Mononuclear cell (primary cell): ENCODE results near the gene NT5C3A. TPM values are rescaled to one million over a fixed set of nuclear protein-coding genes. Genes with fewer than 3 reads are reported as not detected.
"Not testable (repeated sequence)": the region's sequence is repeated elsewhere in the genome, so short reads cannot be mapped to it uniquely, and the experiment has no call there.

Source experiments
- H3K27me3 ChIP-seq: 2 replicates; pipeline ENCODE4 v1.6.0; 2011; ENCODE audit warnings: low read length, control low read depth; ENCODE audit not compliant: insufficient read depth
- H3K4me1 ChIP-seq: 2 replicates; pipeline ENCODE4 v1.5.1; 2011; ENCODE audit warnings: mild to moderate bottlenecking, low read length, control low read depth; ENCODE audit not compliant: insufficient read depth
- H3K4me3 ChIP-seq: 2 replicates; pipeline ENCODE4 v1.5.1; 2011; ENCODE audit warnings: mild to moderate bottlenecking, low read length, moderate library complexity
- H3K9me3 ChIP-seq: 2 replicates; pipeline ENCODE4 v1.5.1; 2011; ENCODE audit warnings: low read depth, mild to moderate bottlenecking, control low read depth, low read length
- total RNA-seq: library from RNA; depleted of rRNA; stranded (reverse); fragments of >200 nt; gene quantifications from one replicate; pipeline ENCODE4 v1.2.3, GENCODE V29; 2012

The NT5C3A gene
- total RNA-seq, 1 donor = 122 TPM

DNA sequence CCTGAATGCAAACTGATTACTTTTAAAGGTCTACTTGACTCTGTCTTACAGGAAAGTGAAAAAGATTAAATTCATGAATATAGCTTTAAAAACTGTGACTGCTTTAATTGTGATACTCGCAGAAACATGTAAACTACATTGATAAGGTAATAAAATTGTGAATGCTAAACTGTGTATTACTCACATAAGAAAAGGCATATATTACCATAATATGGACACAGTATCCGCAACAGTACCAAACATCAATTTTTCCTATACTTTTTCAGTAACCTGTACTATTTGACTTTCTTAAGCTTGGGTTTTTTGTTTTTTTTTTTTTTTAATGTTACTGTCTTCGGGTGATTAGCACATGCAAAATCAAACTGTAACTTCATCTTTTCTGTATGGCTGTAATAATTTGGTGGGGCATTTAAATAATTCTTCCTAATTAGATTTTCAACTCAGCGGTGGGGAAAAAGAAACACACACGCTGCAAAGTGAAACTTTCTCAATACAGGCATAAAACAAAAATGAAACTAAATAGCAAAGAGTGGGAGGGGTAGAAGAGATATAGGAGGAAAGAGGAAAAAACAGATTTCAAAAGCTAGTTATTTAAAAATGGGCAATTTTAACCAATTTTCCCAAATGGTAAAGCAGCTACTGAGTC is 23.2 kb downstream of the NT5C3A start:
- no peaks in the 10 kb centered on the region for H3K9me3 ChIP-seq
- H3K27me3 ChIP-seq = no peaks in the 10 kb centered on the region
- peak overlapping the region; percentile 37 for H3K4me3 ChIP-seq
- peaks cover 23% of the 10 kb centered on the region for H3K4me1 ChIP-seq

DNA sequence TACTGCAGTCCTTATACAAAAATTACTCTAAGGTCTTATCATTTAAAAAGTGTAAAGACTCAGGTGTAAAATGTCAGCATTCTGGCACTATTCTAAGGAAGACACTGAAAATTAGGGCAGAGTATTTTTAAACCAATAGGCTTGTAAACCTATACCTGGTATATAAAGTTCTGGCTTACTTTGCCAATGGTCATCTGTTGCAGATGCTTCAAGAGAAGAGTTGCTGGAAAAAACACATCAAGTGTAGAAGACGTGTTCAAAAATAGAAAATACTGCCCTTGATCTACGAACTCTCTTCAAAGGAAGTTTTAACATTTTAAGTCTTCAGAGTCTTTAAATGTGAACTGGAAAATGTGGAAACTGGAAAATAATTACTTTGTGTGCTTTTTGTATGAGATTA is 23.9 kb downstream of the NT5C3A start:
- H3K9me3 ChIP-seq = no peaks in the 10 kb centered on the region
- H3K4me1 ChIP-seq = peaks cover 22% of the 10 kb centered on the region
- H3K27me3 ChIP-seq = no peaks in the 10 kb centered on the region
- H3K4me3 ChIP-seq = no peak overlapping the region

DNA sequence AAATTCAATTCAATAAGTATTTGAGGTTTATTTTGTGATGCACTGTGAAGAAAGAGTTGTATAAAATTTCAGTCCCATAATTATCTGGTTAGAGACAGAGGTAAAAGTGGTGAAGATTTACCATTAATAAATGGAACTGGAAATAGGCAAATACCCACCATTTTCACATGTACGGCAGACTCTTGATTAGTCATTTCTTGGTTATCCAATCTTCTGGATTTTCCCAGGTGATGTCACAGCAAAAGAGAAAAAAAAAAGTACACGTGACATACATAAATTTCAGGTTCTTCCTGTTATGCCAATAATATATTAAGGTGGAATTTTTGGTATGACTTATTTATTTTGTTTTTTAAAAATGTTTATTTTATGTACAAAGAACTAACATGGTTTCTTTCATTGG is 26.8 kb downstream of the NT5C3A start:
- peaks cover 8% of the 10 kb centered on the region for H3K4me1 ChIP-seq
- no peaks in the 10 kb centered on the region for H3K27me3 ChIP-seq
- no peak overlapping the region for H3K4me3 ChIP-seq
- H3K9me3 ChIP-seq = no peaks in the 10 kb centered on the region

DNA sequence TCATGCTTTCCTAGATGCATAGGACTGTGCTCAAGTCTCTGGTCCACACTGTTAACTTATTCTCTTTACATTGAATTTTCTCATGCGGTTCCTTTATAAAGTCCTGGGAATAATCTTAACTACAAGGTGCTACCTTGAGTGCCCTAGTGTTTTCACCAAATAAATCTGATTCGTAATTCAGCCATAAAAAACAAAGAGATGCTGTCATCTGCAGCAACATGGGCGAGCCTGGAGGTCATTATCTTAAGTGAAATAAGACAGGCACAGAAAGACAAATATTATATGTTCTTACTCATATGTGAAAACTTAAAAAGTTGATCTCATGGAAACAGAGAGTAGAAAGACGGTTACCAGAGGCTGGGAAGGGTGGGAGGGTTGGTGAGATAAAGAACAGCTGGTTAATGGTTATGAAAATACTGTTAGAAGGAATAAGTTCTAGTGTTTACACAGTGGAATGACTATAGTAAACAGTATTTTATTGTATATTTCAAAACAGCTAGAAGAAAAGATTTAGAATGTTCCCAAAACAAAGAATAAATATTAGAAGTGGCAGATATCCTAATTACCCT is 38.3 kb downstream of the NT5C3A start:
- Histone ChIP-seq H3K4me1 (no peaks in the 10 kb centered on the region), H3K27me3 (no peaks in the 10 kb centered on the region), H3K9me3 (no peaks in the 10 kb centered on the region), H3K4me3 (no peak overlapping the region)

DNA sequence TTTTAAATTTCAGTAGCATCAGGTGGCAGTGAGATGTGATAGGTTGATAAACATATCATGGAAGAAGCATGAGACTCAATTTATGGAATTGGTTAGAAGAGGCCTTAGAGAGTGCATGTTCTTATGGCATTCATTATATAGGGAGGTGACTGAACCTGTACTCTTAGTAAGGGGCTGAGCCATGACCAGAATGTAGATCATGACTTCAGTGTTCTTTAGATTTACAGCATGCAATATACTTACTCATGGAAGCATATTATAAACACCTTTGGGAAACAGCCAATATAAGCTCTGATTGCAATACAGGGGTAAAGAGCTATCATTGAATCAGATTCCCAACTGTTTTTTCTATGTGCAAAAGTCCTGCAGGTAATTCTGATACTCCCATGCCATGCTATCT is 50.2 kb downstream of the NT5C3A start:
- Histone ChIP-seq H3K9me3 (no peaks in the 10 kb centered on the region), H3K4me1 (no peaks in the 10 kb centered on the region), H3K4me3 (no peak overlapping the region), H3K27me3 (no peaks in the 10 kb centered on the region)

DNA sequence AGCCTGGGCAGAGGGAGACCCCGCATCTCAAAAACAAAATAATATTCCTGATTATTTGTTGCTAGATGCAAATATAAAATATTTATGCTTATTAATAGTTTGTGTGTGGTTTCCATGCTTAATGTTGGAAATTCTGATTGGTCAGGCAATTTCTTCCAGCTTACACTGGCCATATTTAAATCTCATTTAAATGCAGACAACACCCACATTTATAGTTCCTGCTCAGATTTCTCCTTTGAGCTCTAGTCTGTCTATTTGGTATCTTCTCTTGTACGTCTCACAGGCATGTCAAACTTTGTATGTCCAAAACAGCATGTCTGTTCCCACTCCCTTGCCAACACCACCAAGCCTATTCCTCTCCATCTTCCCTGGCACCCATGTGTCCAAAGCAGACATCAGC is 52.8 kb downstream of the NT5C3A start:
- Histone ChIP-seq H3K27me3 (no peaks in the 10 kb centered on the region), H3K4me1 (no peaks in the 10 kb centered on the region), H3K4me3 (no peak overlapping the region), H3K9me3 (no peaks in the 10 kb centered on the region)

DNA sequence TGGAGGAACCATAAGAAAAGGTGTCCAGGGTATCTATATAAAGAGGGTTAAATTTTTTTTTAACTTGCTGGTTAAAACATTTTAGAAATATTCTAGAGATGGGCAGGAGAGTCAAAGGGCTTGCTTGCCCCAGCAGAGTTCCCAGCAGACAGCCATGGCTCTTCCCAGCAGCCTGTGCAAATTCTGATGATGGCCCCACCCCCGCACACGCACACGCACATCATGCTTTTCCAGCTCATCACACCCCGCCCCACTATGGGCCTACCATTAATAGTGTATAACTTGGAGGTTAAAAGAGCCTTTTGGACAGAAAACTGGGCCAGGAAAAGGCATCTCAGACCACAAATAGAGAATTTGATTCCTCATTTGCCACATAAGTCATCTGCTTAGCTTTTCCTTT is 56.9 kb downstream of the NT5C3A start:
- H3K9me3 ChIP-seq, H3K27me3 ChIP-seq, H3K4me3 ChIP-seq, H3K4me1 ChIP-seq: not testable (repeated sequence)

DNA sequence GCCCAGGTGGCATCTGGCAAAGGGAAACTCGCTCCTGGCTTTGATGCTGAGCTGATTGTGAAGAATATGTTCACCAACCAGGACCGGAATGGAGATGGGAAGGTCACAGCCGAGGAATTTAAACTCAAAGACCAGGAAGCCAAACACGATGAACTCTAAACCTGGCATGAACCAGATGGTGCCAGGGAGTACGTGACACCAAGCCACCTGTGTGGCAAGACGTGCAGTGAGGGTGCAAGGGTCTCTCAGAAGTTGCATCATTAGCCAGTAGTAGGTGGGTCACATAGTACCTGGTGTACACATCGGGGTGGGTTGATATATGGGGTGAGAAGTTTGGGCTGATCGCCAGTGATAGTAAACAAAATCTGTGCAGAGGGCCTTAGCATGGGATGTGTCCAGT is 57.4 kb downstream of the NT5C3A start:
- H3K27me3 ChIP-seq, H3K4me3 ChIP-seq, H3K4me1 ChIP-seq: not testable (repeated sequence)

DNA sequence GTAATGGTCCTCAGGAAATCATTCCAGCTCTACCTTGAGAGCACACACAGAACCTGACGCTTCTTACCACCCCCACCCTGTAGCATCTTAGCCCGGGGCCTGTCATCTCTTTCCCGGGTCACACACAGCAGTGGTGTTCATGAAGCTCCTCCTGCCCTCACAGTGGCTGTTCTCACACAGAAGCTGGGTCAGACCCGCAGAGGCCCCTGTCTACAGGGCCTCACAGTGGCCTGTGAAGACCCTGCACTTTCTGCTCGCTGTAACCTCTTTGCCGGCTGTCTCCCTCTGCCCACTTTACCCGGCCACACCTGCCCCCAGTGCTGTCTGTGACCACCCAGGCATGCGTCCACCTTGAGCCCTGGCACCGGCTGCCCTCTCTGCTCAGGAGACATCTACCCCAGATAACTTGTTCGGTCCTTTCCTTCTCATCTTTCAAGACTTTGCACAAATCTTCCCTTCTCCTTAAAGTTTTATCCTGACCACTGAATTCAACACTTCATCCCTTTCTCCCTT is 58.4 kb downstream of the NT5C3A start:
- H3K9me3 ChIP-seq, H3K4me1 ChIP-seq, H3K27me3 ChIP-seq, H3K4me3 ChIP-seq: not testable (repeated sequence)

More for the DNA sequence above, 57.4 kb downstream of the NT5C3A start:
- not testable (repeated sequence) for H3K9me3 ChIP-seq

DNA sequence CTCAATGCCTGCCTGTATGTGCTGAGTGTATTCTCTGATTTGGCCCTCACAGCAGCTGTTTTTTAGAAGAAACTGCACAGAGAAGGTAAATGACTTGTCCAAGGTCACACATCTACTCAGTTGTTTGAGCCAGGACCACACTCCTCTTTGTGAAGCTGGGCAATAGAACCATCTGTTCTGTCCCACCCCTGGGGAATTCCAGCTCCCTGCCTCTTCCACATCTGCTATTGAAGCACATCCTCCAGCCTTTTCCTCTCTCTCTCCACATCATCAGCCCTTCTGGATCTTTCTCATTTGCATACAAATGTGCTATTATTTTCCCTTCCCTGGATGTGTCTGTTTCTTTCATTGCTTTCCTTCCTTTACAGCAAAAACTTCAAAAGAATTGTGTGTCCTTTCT is 59.5 kb downstream of the NT5C3A start:
- H3K4me1 ChIP-seq, H3K9me3 ChIP-seq, H3K27me3 ChIP-seq, H3K4me3 ChIP-seq: not testable (repeated sequence)

DNA sequence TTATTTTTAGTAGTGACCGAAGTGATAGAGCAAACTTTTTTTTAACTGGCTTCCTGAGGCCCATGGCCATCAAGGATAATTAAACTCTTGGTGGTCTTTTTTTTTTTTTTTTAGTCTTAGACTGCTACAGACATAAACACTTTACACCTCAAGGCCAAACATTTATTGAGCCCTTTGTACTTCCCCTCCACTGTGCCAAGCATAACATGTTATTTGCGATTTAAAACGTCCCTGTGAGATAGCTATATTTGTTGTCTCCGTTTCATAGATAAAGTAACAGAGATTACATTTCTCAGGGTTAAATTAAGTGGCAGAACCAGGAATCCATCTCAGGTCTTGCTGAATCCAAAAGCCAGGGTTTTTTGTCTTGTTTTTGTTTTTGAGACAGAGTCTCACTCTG is 63.2 kb downstream of the NT5C3A start:
- not testable (repeated sequence) for H3K9me3 ChIP-seq

DNA sequence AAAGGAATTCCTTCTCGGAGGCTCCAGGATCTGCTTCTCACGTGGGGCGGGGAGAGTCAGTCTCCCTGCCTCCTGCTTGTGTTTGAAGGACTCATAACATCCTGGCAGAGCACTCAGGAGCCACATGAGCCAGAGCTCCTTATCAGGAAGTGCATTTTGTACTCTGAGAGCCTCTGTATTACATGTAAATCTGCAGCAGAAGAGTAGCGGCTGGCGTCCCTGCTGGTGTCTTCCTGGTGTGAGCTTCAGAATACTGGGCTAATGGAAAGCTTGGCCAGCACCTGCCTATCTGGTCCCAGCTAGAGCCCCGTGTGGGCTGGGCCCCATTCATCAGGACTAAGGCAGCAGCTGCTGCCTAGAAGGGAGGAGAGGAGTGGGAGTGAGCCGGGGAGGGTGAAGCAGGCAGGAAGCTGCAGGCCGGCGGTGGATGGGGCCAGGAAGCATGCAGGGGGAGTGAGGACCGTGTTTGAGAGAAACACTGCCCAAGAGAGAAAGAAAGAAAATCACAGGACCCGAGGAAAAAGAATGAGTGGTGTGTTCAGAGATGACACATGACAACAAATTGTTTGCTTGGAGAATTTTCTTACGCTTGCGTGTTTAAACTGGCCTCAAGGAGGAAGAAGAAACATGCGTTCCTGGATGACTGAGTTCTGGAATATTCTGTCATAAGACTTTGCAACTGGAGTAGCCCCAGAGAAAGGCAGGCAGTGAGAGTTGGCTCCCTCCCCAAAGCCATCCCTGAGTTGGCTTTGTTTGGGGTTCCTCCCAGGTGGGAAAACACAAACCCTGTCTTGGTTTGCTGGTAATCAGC is 64.0 kb downstream of the NT5C3A start:
- H3K9me3 ChIP-seq, H3K4me3 ChIP-seq, H3K4me1 ChIP-seq, H3K27me3 ChIP-seq: not testable (repeated sequence)

More for the DNA sequence above, 63.2 kb downstream of the NT5C3A start:
- not testable (repeated sequence) for H3K4me1 ChIP-seq, H3K27me3 ChIP-seq, H3K4me3 ChIP-seq

DNA sequence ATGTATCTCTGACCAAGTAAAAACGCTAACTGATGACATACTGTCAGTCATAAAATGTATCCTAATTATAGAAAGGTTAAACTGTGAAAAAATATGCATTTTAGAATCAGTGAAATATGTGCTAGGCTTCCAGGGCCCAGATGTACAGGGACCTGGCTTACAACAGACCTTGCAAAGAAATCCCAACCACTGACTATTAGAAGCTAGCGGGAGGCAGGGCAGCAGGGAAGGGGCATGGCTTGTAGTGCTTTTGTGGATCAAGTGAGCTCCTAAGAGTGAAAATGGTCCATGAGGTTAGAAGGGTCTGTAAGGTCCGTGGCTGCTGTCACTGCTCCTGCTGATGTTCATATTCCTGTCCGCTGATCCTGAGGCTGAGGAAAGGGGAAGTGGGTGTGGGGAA is 64.6 kb downstream of the NT5C3A start:
- H3K4me3 ChIP-seq, H3K4me1 ChIP-seq, H3K9me3 ChIP-seq, H3K27me3 ChIP-seq: not testable (repeated sequence)

DNA sequence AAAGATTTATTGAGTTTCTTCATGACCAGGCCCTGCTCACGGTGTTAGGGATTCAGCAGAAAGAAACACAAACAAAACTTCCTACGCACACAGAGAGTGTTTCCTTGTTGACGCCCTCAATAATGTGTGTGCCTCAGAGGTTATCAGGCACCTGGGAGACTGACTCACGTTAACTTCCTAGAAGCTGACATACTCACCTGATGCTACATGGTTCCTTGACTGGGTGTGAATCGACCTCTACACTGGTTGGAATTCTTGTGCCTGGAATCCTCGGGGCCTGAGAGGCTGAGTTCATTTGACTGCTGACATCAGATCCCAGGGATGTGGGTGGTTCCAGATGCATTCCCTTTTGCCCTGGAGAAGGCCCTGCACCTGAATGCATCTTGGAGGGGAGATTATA is 69.8 kb downstream of the NT5C3A start:
- not testable (repeated sequence) for H3K27me3 ChIP-seq, H3K4me3 ChIP-seq, H3K4me1 ChIP-seq, H3K9me3 ChIP-seq

DNA sequence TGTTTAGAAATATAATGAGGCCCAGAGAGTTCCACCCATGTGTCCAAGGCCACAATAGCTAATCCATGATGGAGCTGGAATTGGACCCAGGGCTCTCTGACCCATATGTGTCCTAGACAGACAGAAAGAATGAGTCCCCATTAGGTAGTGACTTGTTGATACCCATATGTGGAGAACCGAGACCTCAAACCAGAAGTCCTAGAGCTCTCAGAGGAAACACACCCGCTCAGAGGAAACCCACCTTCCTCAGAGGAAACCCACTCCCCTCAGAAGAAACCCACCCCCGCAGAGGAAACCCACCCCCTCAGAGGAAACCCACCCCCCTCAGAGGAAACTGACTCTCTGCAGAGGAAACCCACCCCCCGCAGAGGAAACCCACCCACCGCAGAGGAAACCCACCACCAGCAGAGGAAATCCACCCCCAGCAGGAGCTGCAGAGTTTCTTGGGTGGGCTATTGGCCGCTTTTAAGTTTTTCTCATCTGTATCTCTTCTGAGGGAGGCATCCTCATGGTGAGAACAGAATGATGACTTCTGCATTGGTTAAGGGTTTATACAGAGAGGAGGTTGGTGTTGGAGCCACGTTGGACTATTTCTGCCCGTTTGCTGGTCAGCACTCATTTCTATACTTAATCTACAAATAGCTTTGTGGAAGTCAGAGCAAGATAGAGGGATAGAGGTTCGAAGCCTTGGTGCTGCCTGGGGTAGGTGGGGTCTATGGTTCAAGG is 70.4 kb downstream of the NT5C3A start:
- not testable (repeated sequence) for H3K4me1 ChIP-seq, H3K4me3 ChIP-seq, H3K9me3 ChIP-seq, H3K27me3 ChIP-seq
